ENCODE results near the gene TMEM192. TPM values are rescaled to one million over a fixed set of nuclear protein-coding genes. Genes with fewer than 3 reads are reported as not detected.

TMEM192 gene
- total and polyA plus RNA-seq, 2 donors (not counting 1 experiment from before 2014, with no cell fraction given) = 7.7 to 13.3 TPM

- POLR2A ChIA-PET = no interaction called here
- Histone ChIP-seq H3K36me3 (replicated peaks in 1 of 2; ENCODE audit: control extremely low read depth in 1 of 2, control insufficient read depth in 1 of 2, extremely low read depth in 1 of 2, insufficient read depth in 2 of 2, low read length in 1 of 2) (no peaks in the 10 kb centered on the region), H3K4me1 (ENCODE audit: control insufficient read depth in 2 of 2, insufficient read depth in 2 of 2, low read length in 2 of 2) (no peaks in the 10 kb centered on the region), H3K27me3 (replicated peaks in 1 of 4; ENCODE audit: control extremely low read depth in 1 of 4, control insufficient read depth in 3 of 4, insufficient read depth in 4 of 4, low read length in 3 of 4) (no peaks in the 10 kb centered on the region), H3K4me2 (replicated peaks; ENCODE audit: low read depth, low read length, poor library complexity, severe bottlenecking) (no peak overlapping the region), H3K79me2 (ENCODE audit: control insufficient read depth, insufficient read depth, low read length) (no peaks in the 10 kb centered on the region), H3K9me3 (ENCODE audit: control extremely low read depth in 1 of 3, control insufficient read depth in 2 of 3, insufficient read depth in 1 of 3, low read length in 2 of 3) (no peaks in the 10 kb centered on the region), H3K9ac (ENCODE audit: low read length) (no peak overlapping the region), H3K4me3 (ENCODE audit: control extremely low read depth in 1 of 5, extremely low read depth in 1 of 5, insufficient read depth in 1 of 5, low read depth in 2 of 5, low read length in 4 of 5) (no peak overlapping the region), H4K20me1 (ENCODE audit: control insufficient read depth, insufficient read depth, low read length, poor library complexity, severe bottlenecking) (no peaks in the 10 kb centered on the region), H3K27ac (ENCODE audit: low read length in 2 of 2) (no peak overlapping the region), H2AFZ (ENCODE audit: insufficient read depth, low read depth, low read length, poor library complexity, severe bottlenecking) (no peak overlapping the region)
- ATAC-seq (ENCODE audit: low read depth) = no peak
- no peaks in the 10 kb centered on the region for H3K27me3 Mint-ChIP-seq
- CTCF ChIA-PET = interaction anchor here (0.7 kb wide), 1 partner anchor 1298 kb away, joined by 3 read pairs; no protein-coding TSS in a partner anchor
- TF ChIP-seq CTCF (IDR thresholded peaks at IDR 0.05) (no peak), EZH2 (IDR thresholded peaks at IDR 0.05; ENCODE audit: borderline replicate concordance, insufficient read depth, low read depth, low read length, poor library complexity, severe bottlenecking) (no peak)
- H3K4me1 Mint-ChIP-seq = no peaks in the 10 kb centered on the region
- DNase-seq = no peak
- H3K27ac Mint-ChIP-seq = no peak overlapping the region
- 93% methylated on average over 8 of the region's 9 CpGs for WGBS (ENCODE audit: insufficient coverage)
- H3K4me3 Mint-ChIP-seq = no peak overlapping the region
- intact Hi-C loops (cut with micrococcal nuclease) = no loop called here
- no peaks in the 10 kb centered on the region for H3K9me3 Mint-ChIP-seq (ENCODE audit: insufficient read depth)
Observed at GRCh38 chr4:165055601-165056000, 57.1 kb downstream of the TMEM192 start.

GRCh38 chr4:165053645-165054044, 59.0 kb downstream of the TMEM192 start, which contains the start of gene TRIM75:
TRIM75 (plus strand) TSS chr4:165053866; CDS start chr4:165059148, 5,282 bp downstream.
- CTCF ChIA-PET = no interaction called here
- ATAC-seq (ENCODE audit: low read depth) = no peak
- POLR2A ChIA-PET = no interaction called here

More at GRCh38 chr4:165053645-165054044, 59.0 kb downstream of the TMEM192 start, which contains the start of gene TRIM75:
- Histone ChIP-seq H3K9me3 (ENCODE audit: control extremely low read depth in 1 of 3, control insufficient read depth in 2 of 3, insufficient read depth in 1 of 3, low read length in 2 of 3) (no peaks in the 10 kb centered on the region), H3K4me1 (ENCODE audit: control insufficient read depth in 2 of 2, insufficient read depth in 2 of 2, low read length in 2 of 2) (no peaks in the 10 kb centered on the region), H3K4me3 (ENCODE audit: control extremely low read depth in 1 of 5, extremely low read depth in 1 of 5, insufficient read depth in 1 of 5, low read depth in 2 of 5, low read length in 4 of 5) (no peak within 1 kb of the TSS), H3K27me3 (replicated peaks in 1 of 4; ENCODE audit: control extremely low read depth in 1 of 4, control insufficient read depth in 3 of 4, insufficient read depth in 4 of 4, low read length in 3 of 4) (no peaks in the 10 kb centered on the region), H3K36me3 (replicated peaks in 1 of 2; ENCODE audit: control extremely low read depth in 1 of 2, control insufficient read depth in 1 of 2, extremely low read depth in 1 of 2, insufficient read depth in 2 of 2, low read length in 1 of 2) (no peaks in the 10 kb centered on the region), H3K4me2 (replicated peaks; ENCODE audit: low read depth, low read length, poor library complexity, severe bottlenecking) (no peak within 1 kb of the TSS), H3K79me2 (ENCODE audit: control insufficient read depth, insufficient read depth, low read length) (no peaks in the 10 kb centered on the region), H4K20me1 (ENCODE audit: control insufficient read depth, insufficient read depth, low read length, poor library complexity, severe bottlenecking) (no peaks in the 10 kb centered on the region), H3K27ac (ENCODE audit: low read length in 2 of 2) (no peak within 1 kb of the TSS), H2AFZ (ENCODE audit: insufficient read depth, low read depth, low read length, poor library complexity, severe bottlenecking) (no peak within 1 kb of the TSS), H3K9ac (ENCODE audit: low read length) (no peak within 1 kb of the TSS)
- 67% methylated on average over 6 of the region's 6 CpGs for WGBS (ENCODE audit: insufficient coverage)
- Mint-ChIP-seq H3K27me3 (no peaks in the 10 kb centered on the region), H3K9me3 (ENCODE audit: insufficient read depth) (no peaks in the 10 kb centered on the region), H3K27ac (no peak within 1 kb of the TSS), H3K4me3 (no peak within 1 kb of the TSS), H3K4me1 (no peaks in the 10 kb centered on the region)
- TF ChIP-seq EZH2 (IDR thresholded peaks at IDR 0.05; ENCODE audit: borderline replicate concordance, insufficient read depth, low read depth, low read length, poor library complexity, severe bottlenecking) (no peak), CTCF (IDR thresholded peaks at IDR 0.05) (no peak)
- intact Hi-C loops (cut with micrococcal nuclease) = no loop called here
- no peak for DNase-seq
